GM18505 (cell line): ENCODE data around the gene EPS8L1.

ENCODE experiments used
- ATAC-seq: cut with Tn5 transposase; IDR thresholded peaks from one replicate; pipeline ENCODE4 v1.9.1; 2021; ENCODE audit not compliant: unreplicated experiment
- POLR2A ChIP-seq: IDR thresholded peaks from 4 replicates; pipeline ENCODE4 v1.6.1; 2011; ENCODE audit warnings: borderline replicate concordance; ENCODE audit not compliant: insufficient read depth, insufficient read length; ENCODE audit errors: extremely low read depth

The EPS8L1 gene

GRCh38 chr19:55066107-55066709 lies 9.5 kb upstream of the EPS8L1 start:
- no peak for TF ChIP-seq POLR2A
- no peak for ATAC-seq

- TF ChIP-seq POLR2A: no peak
- no peak for ATAC-seq
These were observed 7.8 kb upstream of the EPS8L1 start for GRCh38 chr19:55067869-55068268.

GRCh38 chr19:55068950-55069864 lies 6.5 kb upstream of the EPS8L1 start:
- ATAC-seq: no peak

GRCh38 chr19:55069865-55070197 lies 5.8 kb upstream of the EPS8L1 start:
- ATAC-seq: no peak
- TF ChIP-seq POLR2A: no peak

More at GRCh38 chr19:55068950-55069864, 6.5 kb upstream of the EPS8L1 start:
- TF ChIP-seq POLR2A: no peak

- TF ChIP-seq POLR2A: no peak
- no peak for ATAC-seq
These were observed 5.1 kb upstream of the EPS8L1 start for GRCh38 chr19:55070466-55071128.

GRCh38 chr19:55071129-55071502 lies 4.6 kb upstream of the EPS8L1 start:
- no peak for TF ChIP-seq POLR2A
- no peak for ATAC-seq

GRCh38 chr19:55071913-55072312 lies 3.8 kb upstream of the EPS8L1 start:
- no peak for TF ChIP-seq POLR2A
- ATAC-seq: no peak

GRCh38 chr19:55076321-55076720 lies 652 bp downstream of the EPS8L1 start:
- ATAC-seq: no peak
- TF ChIP-seq POLR2A: no peak

- ATAC-seq: no peak
- TF ChIP-seq POLR2A: no peak
These were observed 1.4 kb downstream of the EPS8L1 start for GRCh38 chr19:55077106-55077505.

- ATAC-seq: no peak
- no peak for TF ChIP-seq POLR2A
These were observed 3.3 kb downstream of the EPS8L1 start for GRCh38 chr19:55078996-55079395.

GRCh38 chr19:55079400-55080038 lies 3.9 kb downstream of the EPS8L1 start:
- ATAC-seq: no peak
- no peak for TF ChIP-seq POLR2A

GRCh38 chr19:55080121-55080967 lies 4.7 kb downstream of the EPS8L1 start:
- no peak for TF ChIP-seq POLR2A
- no peak for ATAC-seq
